GM21576 (cell line): Measurements from ENCODE around the gene ARHGEF28.

Experiments used
- ATAC-seq: cut with Tn5 transposase; IDR thresholded peaks from one replicate; pipeline ENCODE4 v1.9.1; 2021; ENCODE audit warnings: mild to moderate bottlenecking, moderate library complexity; ENCODE audit not compliant: unreplicated experiment

The ARHGEF28 gene

DNA sequence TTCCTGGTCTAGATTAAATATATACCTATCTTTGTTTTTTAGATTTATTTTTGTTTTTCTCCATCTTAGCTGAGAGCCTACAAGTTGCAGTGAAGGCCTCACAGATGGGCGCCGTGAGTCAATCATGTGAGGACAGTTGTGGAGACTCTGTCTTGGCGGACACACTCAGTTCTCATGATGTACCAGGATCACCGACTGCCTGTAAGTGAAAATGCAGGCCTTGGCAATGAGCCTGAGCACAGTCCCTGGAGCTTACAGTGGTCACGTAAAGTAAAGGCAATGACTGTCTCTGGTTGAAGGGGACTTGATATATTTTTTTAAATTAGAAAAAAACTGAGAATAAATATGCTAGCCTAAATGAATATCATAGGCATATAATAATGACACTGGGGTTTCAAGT is 271.9 kb downstream of the ARHGEF28 start:
- no peak for ATAC-seq

- peak; percentile 88 for ATAC-seq
These were observed 273.1 kb downstream of the ARHGEF28 start for GRCh38 chr5:73899055-73899454.

DNA sequence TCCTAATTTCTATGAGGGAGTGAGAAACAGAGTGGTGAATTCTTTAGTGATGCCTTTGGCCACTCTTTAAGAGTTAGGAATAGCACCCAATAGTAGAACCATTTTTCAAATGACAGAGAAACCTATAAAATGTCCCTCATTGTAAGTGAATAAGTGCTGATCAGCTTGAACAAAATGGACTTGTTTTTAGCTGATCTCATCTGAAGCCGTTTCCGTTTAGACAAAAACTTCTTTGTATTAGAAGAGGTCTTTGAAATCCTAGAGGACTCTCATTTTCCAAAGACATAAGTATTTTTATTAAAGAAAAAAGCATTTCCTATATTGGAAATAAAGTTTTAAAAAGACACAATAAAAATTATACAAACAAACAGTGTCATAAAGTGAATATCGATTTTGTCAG is 273.9 kb downstream of the ARHGEF28 start:
- ATAC-seq, result no peak

DNA sequence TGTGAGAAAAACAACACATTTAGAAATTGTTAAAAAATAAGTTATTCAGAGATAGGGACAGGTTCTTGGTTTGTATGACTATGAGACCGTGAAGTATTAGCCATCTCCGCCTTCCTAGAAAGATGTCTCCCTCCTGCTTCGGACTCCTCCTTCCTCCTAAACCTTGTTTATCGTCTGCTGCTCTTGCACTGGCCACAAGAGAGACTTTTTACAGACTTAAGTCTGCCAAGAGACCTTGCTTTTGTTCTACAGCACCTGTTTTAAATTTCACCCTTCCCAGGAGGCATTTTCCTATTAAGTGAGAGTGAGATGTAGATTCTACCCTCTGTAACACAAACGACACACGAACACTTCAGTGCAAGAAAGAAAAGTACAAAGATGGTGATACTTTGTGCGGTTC is 274.6 kb downstream of the ARHGEF28 start:
- no peak for ATAC-seq

DNA sequence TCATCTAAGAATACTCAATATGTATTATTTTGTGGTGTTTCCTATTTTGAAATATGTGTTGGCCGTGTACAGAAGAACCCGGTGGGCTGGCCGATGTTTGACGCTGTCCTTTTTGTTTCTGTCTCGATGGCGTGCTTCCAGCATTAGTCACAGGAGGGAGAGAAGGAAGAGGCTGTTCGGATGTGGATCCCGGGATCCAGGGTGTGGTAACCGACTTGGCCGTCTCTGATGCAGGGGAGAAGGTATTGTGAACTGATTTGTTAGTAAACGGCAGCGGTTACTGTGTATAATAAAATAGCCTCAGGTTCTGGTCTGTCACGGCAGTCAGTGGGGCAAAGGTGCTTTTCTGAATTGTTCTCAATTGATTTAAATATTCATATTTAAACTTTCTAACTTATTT is 275.0 kb downstream of the ARHGEF28 start:
- no peak for ATAC-seq

- no peak for ATAC-seq
These were observed 275.5 kb downstream of the ARHGEF28 start for GRCh38 chr5:73901455-73901854.

DNA sequence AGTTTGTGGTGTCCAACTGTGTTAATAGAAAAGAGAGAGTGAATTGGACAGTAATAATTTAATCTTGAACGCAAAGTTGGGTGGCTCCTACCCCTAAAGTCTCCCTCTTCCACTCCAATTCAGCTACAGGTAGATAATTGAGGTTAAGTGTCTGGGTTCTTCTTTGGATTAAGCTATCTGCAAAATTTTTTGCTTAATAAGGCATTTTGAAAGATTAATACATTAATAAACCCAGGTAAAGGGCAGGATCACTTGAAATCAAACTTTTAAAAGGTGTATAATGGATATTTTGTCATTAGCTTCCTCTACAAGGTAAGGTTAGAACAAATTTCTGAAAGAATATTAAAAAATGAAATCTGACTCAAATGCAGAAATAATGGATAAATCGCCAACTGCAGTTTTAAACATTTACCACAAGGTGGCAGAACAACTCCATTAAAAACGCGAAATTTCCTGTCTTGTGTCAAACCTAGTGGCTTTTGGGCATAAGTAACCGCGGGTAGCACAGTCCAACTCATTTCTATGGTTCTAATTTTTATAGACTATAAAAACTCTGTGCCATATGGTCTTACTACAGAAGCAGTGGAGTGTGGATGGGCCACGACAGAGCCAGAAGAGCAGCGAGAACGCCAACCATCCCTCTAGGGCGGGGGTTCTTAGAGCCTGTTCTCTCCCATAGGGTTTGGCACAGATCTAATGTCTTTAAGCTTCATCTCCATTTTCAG is 276.5 kb downstream of the ARHGEF28 start:
- no peak for ATAC-seq

DNA sequence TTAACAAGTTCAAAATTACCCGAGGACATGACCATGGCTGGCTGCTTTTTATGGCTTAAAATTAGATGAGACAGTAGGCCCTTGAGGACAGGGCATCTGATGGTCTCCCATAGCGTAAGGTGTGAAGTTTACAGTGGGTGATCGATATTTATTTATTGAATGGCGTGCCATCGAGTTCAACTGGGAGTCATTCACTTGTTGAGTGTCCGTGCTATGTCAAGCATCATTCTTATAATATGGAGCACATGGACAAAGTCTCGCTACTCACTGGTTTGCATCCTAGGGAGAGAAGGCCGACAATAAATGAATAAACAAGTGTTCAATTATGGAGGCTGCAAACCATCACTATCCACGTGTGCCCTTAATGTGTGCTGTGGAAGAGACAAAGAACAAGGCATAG is 277.2 kb downstream of the ARHGEF28 start:
- ATAC-seq, result no peak

GRCh38 chr5:73906277-73906676 is 280.3 kb downstream of the ARHGEF28 start:
- no peak for ATAC-seq

DNA sequence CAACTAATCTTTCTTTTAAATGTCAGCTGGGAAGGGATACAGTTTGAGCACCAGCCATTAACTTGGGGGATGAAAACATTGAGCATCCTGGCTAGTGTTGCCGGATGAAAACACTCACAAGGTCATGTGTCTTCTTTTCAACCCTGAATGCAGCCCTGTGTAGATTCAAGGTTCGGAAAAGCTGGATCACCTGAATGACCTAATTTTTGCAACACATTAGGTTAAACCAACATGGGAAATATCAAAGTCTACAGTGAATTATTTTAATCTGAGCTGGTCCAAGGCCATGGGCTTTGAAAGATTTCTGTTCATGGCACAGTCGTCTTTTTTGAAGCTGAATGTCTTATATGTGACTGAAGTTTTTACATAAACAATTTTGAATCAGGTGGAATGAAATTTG is 281.2 kb downstream of the ARHGEF28 start:
- ATAC-seq, result no peak

DNA sequence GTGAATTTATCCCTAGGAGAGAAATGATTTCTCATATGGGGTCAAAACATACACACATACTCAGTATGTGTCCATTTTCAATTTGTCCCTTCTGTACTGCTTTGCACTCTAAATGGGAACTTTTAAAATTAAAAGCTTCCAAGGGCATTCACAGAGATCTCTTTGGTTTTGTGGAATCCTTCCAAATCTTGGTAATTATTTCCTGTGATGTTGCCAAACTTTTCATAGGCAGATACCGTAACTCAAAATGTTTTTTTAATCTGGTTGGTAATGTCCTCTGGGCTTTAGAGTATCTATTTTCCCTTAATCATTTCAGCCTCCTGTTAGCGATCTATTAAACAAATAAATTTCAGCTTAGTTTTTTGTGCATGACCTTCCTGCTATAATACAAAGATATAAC is 282.4 kb downstream of the ARHGEF28 start:
- no peak for ATAC-seq

DNA sequence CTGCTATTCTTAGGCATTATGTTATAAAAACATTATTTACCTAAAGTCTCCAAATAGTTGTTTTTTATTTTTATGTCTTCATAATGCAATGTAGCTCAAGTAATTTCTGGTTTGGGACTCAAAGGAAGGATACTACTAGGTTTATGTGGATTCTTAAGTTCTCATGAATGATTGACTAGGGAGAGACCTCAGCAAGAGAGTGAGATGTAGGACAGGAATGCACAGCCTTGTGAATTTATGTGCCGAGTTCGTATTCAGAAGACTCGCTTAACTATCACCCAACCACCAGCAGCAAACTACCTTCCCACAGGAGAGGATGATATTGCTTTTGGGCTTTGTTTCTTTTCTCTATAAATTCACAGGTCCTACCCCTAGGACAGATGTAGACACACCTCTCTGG is 282.9 kb downstream of the ARHGEF28 start:
- ATAC-seq, result no peak

DNA sequence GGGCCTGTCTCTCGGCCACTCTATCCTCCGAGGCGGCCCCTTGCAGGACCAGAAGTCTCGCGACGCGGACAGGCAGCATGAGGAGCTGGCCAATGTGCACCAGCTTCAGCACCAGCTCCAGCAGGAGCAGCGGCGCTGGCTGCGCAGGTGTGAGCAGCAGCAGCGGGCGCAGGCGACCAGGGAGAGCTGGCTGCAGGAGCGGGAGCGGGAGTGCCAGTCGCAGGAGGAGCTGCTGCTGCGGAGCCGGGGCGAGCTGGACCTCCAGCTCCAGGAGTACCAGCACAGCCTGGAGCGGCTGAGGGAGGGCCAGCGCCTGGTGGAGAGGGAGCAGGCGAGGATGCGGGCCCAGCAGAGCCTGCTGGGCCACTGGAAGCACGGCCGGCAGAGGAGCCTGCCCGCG is 283.5 kb downstream of the ARHGEF28 start:
- ATAC-seq, result no peak

- ATAC-seq, result no peak
These were observed 285.9 kb downstream of the ARHGEF28 start for GRCh38 chr5:73911761-73912393.

GRCh38 chr5:73912821-73913271 is 286.9 kb downstream of the ARHGEF28 start:
- no peak for ATAC-seq

DNA sequence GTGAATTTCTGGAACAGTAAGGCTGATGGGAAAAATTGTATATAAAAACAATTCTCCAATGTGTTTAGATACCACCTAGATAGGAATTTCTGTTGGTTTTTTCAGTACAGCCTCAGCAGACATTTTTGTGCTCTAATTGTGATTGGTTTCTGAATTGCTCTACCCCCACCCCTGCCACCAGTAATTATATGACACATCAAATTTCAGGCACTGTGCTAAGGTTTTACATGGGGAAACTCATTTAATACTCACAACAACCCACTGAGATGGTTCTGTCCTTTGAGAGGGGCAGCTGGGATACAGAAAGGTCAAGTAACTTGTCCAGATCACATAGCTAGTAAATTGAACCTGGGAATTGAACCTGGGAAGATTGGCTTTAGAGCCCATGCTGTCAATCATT is 288.0 kb downstream of the ARHGEF28 start:
- no peak for ATAC-seq

DNA sequence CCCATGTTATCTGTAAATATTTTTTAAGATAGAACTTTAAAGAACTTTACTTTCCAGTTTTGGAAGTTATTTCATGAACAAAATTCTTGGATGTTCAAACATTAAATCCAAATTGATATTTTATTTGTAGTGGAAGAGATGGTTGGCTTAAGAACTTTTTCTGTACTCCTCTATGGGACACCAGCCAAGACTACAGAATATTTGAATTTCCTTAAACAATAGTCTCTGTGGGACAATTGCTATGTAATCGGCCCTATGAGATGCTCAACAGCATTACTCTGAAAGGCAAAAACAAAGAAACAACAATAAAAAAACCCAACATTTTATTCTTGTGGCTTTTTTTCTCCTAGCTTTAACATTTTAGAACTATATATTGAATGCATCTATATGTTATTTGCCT is 289.3 kb downstream of the ARHGEF28 start:
- no peak for ATAC-seq

DNA sequence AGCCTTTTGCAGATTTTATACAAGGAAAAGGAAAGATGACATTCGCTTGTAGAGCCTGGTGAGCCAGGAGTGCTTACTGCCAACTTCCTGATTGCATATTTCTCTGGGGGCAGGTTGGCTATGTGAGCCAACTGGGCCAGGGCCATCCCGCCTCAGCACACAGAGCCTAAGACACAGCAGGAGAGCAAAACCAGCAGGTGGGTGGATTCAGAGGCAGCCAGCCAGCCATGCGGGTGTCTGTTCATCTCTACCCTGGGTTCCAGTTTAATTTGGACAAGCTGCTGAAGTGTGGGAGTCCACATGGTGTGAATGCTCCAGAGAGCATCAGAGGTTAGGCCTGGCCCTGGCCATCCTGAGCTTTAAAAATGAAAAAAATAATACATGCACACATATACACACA is 291.4 kb downstream of the ARHGEF28 start:
- ATAC-seq, result no peak

DNA sequence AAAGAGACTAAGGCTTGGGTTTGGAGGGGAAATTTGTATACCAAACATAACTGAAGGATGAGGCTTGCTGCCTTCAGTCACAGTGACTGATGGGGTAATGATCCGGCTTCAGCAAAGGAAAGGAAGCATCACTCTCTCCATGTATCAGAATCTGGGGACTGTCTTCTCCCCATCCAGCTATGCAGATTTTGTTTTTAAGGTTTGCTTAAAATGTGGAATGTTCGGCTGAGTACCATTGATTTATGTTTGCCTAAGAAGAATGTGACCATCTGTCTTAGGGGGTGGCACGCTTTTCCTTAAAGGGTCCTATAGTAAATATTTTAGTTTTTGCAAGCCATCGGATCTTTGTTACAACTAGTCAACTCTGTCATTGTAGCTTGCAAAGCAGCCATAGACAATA is 291.9 kb downstream of the ARHGEF28 start:
- no peak for ATAC-seq

GRCh38 chr5:73918791-73919221 is 292.8 kb downstream of the ARHGEF28 start:
- no peak for ATAC-seq

DNA sequence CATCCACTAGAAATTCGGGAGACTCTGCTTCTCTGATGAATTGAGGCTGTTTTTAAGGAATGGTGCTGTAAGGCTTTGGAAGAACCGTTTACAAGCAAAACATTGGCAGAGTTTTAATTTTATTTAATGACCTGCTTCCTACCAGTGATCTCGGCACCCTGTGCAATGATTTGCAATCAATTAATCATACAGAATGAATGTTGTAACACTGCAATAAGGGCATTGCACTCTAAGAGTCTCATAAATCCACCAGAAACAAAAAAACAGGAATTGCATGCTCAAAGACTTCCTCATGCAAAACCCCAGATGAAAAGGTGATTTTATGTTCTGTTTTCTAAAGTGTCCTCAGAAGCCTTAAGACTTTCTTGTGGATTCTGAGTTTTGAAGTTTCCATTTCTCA is 295.7 kb downstream of the ARHGEF28 start:
- no peak for ATAC-seq

- no peak for ATAC-seq
These were observed 296.2 kb downstream of the ARHGEF28 start for GRCh38 chr5:73922224-73922623.
